IMR-90 (cell line): Measurements from ENCODE around the gene EXOSC1. TPM values are rescaled to one million over a fixed set of nuclear protein-coding genes. Genes with fewer than 3 reads are reported as not detected.

Experiments
- ATAC-seq: fragments of 200-7000 bp; cut with Tn5 transposase; 2 replicates; pipeline ENCODE4 v1.9.1; 2020; ENCODE audit warnings: low read depth, mild to moderate bottlenecking, moderate library complexity
- BruUV-seq: library from RNA; stranded (reverse); fragments of 400-500 nt; replicated peaks from 2 replicates; lab custom pipeline; 2021; lab: Mats Ljungman, UMichigan
- CTCF ChIA-PET: fragments of 300-600 bp; formaldehyde crosslinking; extraction: SDS; loops from one replicate; lab custom pipeline; 2021; ENCODE audit warnings: antibody characterized with exemption; lab: Yijun Ruan, JAX
- POLR2A ChIA-PET: fragments of 300-600 bp; sonication (Branson Sonifier 250); formaldehyde crosslinking; loops from one replicate; lab custom pipeline; 2022; ENCODE audit warnings: antibody characterized with exemption; ENCODE audit not compliant: unreplicated experiment; lab: Charles Lee
- DNase-seq: peaks from one replicate; pipeline ENCODE4 v3.0.0; 2013
- H2AFZ ChIP-seq: replicated peaks from 2 replicates; pipeline ENCODE3; 2013; ENCODE audit warnings: low read length, mild to moderate bottlenecking; ENCODE audit not compliant: poor library complexity
- H2AK5ac ChIP-seq: 2 replicates; pipeline ENCODE4 v1.6.1; 2013; ENCODE audit warnings: low read depth, low read length, inconsistent platforms
- H2AK9ac ChIP-seq: replicated peaks from 2 replicates; pipeline ENCODE3; 2013; ENCODE audit warnings: mild to moderate bottlenecking, low read depth, low read length, moderate library complexity; ENCODE audit not compliant: poor library complexity
- H2BK120ac ChIP-seq: 2 replicates; pipeline ENCODE4 v1.6.1; 2013; ENCODE audit warnings: low read depth, low read length, inconsistent platforms
- H2BK15ac ChIP-seq: 3 replicates; pipeline ENCODE4 v1.6.1; 2013; ENCODE audit warnings: low read depth, low read length, inconsistent platforms
- H2BK20ac ChIP-seq: 2 replicates; pipeline ENCODE4 v1.6.1; 2013; ENCODE audit warnings: low read depth, mild to moderate bottlenecking, inconsistent platforms, low read length, moderate library complexity
- H2BK5ac ChIP-seq: 2 replicates; pipeline ENCODE4 v1.6.1; 2013; ENCODE audit warnings: mild to moderate bottlenecking, low read depth, low read length, inconsistent platforms; ENCODE audit not compliant: poor library complexity, severe bottlenecking
- H3K14ac ChIP-seq: replicated peaks from 2 replicates; pipeline ENCODE4 v1.6.1; 2013; ENCODE audit warnings: low read depth, low read length, inconsistent platforms
- H3K18ac ChIP-seq: 2 replicates; pipeline ENCODE4 v1.6.1; 2013; ENCODE audit warnings: low read depth, low read length, control low read depth
- H3K23ac ChIP-seq: 2 replicates; pipeline ENCODE4 v1.6.1; 2013; ENCODE audit warnings: low read depth, low read length, inconsistent platforms
- H3K27ac ChIP-seq: 2 replicates; pipeline ENCODE4 v1.5.1; 2013; ENCODE audit warnings: mild to moderate bottlenecking, control low read depth, low read length; ENCODE audit not compliant: insufficient read depth
- H3K27me3 ChIP-seq: 2 replicates; pipeline ENCODE4 v1.6.1; 2013; ENCODE audit warnings: low read length; ENCODE audit not compliant: control insufficient read depth, insufficient read depth
- H3K36me3 ChIP-seq: 2 replicates; pipeline ENCODE4 v1.6.1; 2013; ENCODE audit warnings: low read length, mixed read lengths; ENCODE audit not compliant: control insufficient read depth, insufficient read depth
- H3K4ac ChIP-seq: 2 replicates; pipeline ENCODE4 v1.6.1; 2013; ENCODE audit warnings: low read depth, low read length, inconsistent platforms
- H3K4me1 ChIP-seq: 2 replicates; pipeline ENCODE4 v1.6.1; 2013; ENCODE audit warnings: low read length, mixed read lengths; ENCODE audit not compliant: control insufficient read depth, insufficient read depth
- H3K4me2 ChIP-seq: 2 replicates; pipeline ENCODE4 v1.6.1; 2013; ENCODE audit warnings: low read depth, mild to moderate bottlenecking, control low read depth, low read length, moderate library complexity
- H3K4me3 ChIP-seq: 2 replicates; pipeline ENCODE4 v1.5.1; 2013; ENCODE audit warnings: low read depth, mild to moderate bottlenecking, control low read depth, low read length, moderate library complexity; ENCODE audit not compliant: insufficient read depth
- H3K56ac ChIP-seq: 2 replicates; pipeline ENCODE4 v1.6.1; 2013; ENCODE audit warnings: low read length, inconsistent platforms; ENCODE audit not compliant: insufficient read depth; ENCODE audit errors: extremely low read depth
- H3K79me1 ChIP-seq, 2 experiments: 2 replicates each; pipeline ENCODE4 v1.6.1; 2013; ENCODE audit warnings: low read length in 2 of 2, inconsistent platforms in 1 of 2, low read depth in 1 of 2
- H3K9ac ChIP-seq: 2 replicates; pipeline ENCODE4 v1.6.1; 2013; ENCODE audit warnings: low read depth, low read length, control low read depth
- H3K9me1 ChIP-seq: 2 replicates; pipeline ENCODE4 v1.6.1; 2013; ENCODE audit warnings: low read length, inconsistent platforms; ENCODE audit not compliant: insufficient read depth
- H3K9me3 ChIP-seq: 2 replicates; pipeline ENCODE4 v1.6.1; 2013; ENCODE audit warnings: low read length; ENCODE audit not compliant: control insufficient read depth, insufficient read depth
- H4K20me1 ChIP-seq: 2 replicates; pipeline ENCODE4 v1.6.1; 2013; ENCODE audit warnings: low read length, inconsistent platforms; ENCODE audit not compliant: insufficient read depth
- H4K5ac ChIP-seq: 2 replicates; pipeline ENCODE4 v1.6.1; 2013; ENCODE audit warnings: mild to moderate bottlenecking, low read depth, low read length, control low read depth
- H4K8ac ChIP-seq, 2 experiments: 2 replicates each; pipeline ENCODE4 v1.6.1; 2013; ENCODE audit warnings: low read depth in 2 of 2, low read length in 2 of 2, control low read depth in 1 of 2, inconsistent platforms in 1 of 2
- H4K91ac ChIP-seq: 2 replicates; pipeline ENCODE4 v1.6.1; 2013; ENCODE audit warnings: low read depth, low read length, inconsistent platforms; ENCODE audit not compliant: insufficient read depth
- CEBPB ChIP-seq: IDR thresholded peaks from 2 replicates; pipeline ENCODE4 v1.6.1; 2012; ENCODE audit warnings: low read depth, low read length, improper control_type of control experiment
- CTCF ChIP-seq: conservative IDR thresholded peaks from 2 replicates; pipeline ENCODE4 v1.5.1; 2012; ENCODE audit warnings: mild to moderate bottlenecking, low read depth, low read length, improper control_type of control experiment
- ELK1 ChIP-seq: fragments of 150-350 bp; IDR thresholded peaks from 2 replicates; pipeline ENCODE4 v1.6.1; 2016; ENCODE audit warnings: low read depth, mild to moderate bottlenecking, low read length, moderate library complexity, borderline replicate concordance
- MXI1 ChIP-seq: IDR thresholded peaks from 2 replicates; pipeline ENCODE4 v1.6.1; 2012; ENCODE audit warnings: low read depth, mild to moderate bottlenecking, low read length, moderate library complexity, borderline replicate concordance
- NFE2L2 ChIP-seq: fragments of 150-350 bp; IDR thresholded peaks from 2 replicates; pipeline ENCODE4 v1.6.1; 2016; ENCODE audit warnings: low read depth, mild to moderate bottlenecking, low read length
- POLR2A ChIP-seq: IDR thresholded peaks from 2 replicates; pipeline ENCODE4 v1.6.1; 2012; ENCODE audit warnings: mild to moderate bottlenecking, low read depth, low read length
- RAD21 ChIP-seq: IDR thresholded peaks from 2 replicates; pipeline ENCODE4 v1.6.1; 2012; ENCODE audit warnings: low read length, improper control_type of control experiment
- RCOR1 ChIP-seq: IDR thresholded peaks from 2 replicates; pipeline ENCODE4 v1.6.1; 2012; ENCODE audit warnings: mild to moderate bottlenecking, low read length, improper control_type of control experiment; ENCODE audit not compliant: insufficient replicate concordance
- RFX5 ChIP-seq: IDR thresholded peaks from 2 replicates; pipeline ENCODE4 v1.8.0; 2012; ENCODE audit warnings: low read depth, mild to moderate bottlenecking, low read length, moderate library complexity
- SMC3 ChIP-seq: fragments of 150-350 bp; IDR thresholded peaks from 2 replicates; pipeline ENCODE4 v1.6.1; 2016; ENCODE audit warnings: low read depth, mild to moderate bottlenecking, antibody characterized with exemption, low read length, moderate library complexity
- WGBS, 2 experiments: methylation state at CpG; one replicate each; pipeline versions ENCODE4 v1.1.5 to v1.1.7; 2013; ENCODE audit warnings: missing lambda C conversion rate in 2 of 2; ENCODE audit not compliant: insufficient read length in 1 of 2; ENCODE audit errors: extremely low coverage in 2 of 2; 5-methylcytosine and 5-hydroxymethylcytosine counted together
- dilution Hi-C: fragments of 300-500 bp; cut with HindIII; formaldehyde crosslinking; loops from one replicate; pipeline ENCODE4 v1.14.3; 2018; ENCODE audit warnings: low sequenced_read_pairs; ENCODE audit not compliant: unreplicated experiment
- in situ Hi-C: fragments of 300-500 bp; cut with MboI; formaldehyde crosslinking; loops from 3 replicates; pipeline ENCODE4 v1.14.3; 2019; ENCODE audit warnings: low sequenced_read_pairs, inconsistent platforms, mixed read lengths
- intact Hi-C: fragments of 100-400 bp; cut with micrococcal nuclease; formaldehyde crosslinking; loops from 2 replicates; pipeline ENCODE4 v1.10.0; 2022
- polyA plus RNA-seq, 3 experiments: library from polyadenylated mRNA; depleted of rRNA; stranded (reverse); fragments of >200 nt; gene quantifications; 2 replicates each; pipeline ENCODE4 v1.2.3, GENCODE V29; 2012; ENCODE audit warnings: low replicate concordance in 1 of 3
- total RNA-seq: library from RNA; depleted of rRNA; stranded (reverse); fragments of >200 nt; gene quantifications from 2 replicates; pipeline ENCODE4 v1.2.3, GENCODE V29; 2012
- TF ChIP-seq, protein P1 (sequence below): fragments of 150-350 bp; IDR thresholded peaks from 2 replicates; pipeline ENCODE4 v1.6.1; 2017; ENCODE audit warnings: mild to moderate bottlenecking, antibody characterized with exemption, low read length, low read depth

Gene EXOSC1
- total and polyA plus RNA-seq, 2 of the 4 experiments (the other 2 are of a cell fraction) = 49.7 to 51.6 TPM

- ATAC-seq = peak; percentile 95
- H3K9ac ChIP-seq = no peak overlapping the region
Measured at GRCh38 chr10:97475936-97476594, 30.3 kb upstream of the EXOSC1 start.

More at GRCh38 chr10:97475936-97476594, 30.3 kb upstream of the EXOSC1 start:
- Histone ChIP-seq H4K5ac (no peak overlapping the region), H2BK120ac (no peak overlapping the region), H3K27ac (no peak overlapping the region), H2AK9ac (no peak overlapping the region), H3K14ac (no peak overlapping the region), H3K9me1 (peaks cover 8% of the 10 kb centered on the region), H3K23ac (no peak overlapping the region), H3K4me1 (peaks cover 4% of the 10 kb centered on the region), H2BK15ac (no peak overlapping the region), H3K18ac (no peak overlapping the region), H3K4me2 (0 out of 2 replicates have a peak overlapping the region, but pooled peaks have one; percentile 8), H3K56ac (no peak overlapping the region), H4K20me1 (peaks cover 14% of the 10 kb centered on the region), H3K27me3 (no peaks in the 10 kb centered on the region), H3K4me3 (no peak overlapping the region), H3K4ac (no peak overlapping the region), H3K36me3 (peaks cover 47% of the 10 kb centered on the region), H2BK5ac (peak overlapping the region; percentile 37), H2AK5ac (no peak overlapping the region), H3K9me3 (no peaks in the 10 kb centered on the region), H2BK20ac (no peak overlapping the region), H4K8ac (no peak overlapping the region; a peak in 1 of 4 replicates), H2AFZ (no peak overlapping the region), H4K91ac (no peak overlapping the region), H3K79me1 (peaks cover 35 to 36% of the 10 kb centered on the region in 2 experiments)
- no CpG with 5 or more reads among the region's 2 CpGs for WGBS, 2 experiments
- intact Hi-C loops = no loop called here
- in situ Hi-C loops = no loop called here
- no TSS peak for BruUV-seq
- dilution Hi-C loops = no loop called here
- ChIA-PET POLR2A (no interaction called here), CTCF (no interaction called here)
- peak; percentile 85 for DNase-seq
- TF ChIP-seq CEBPB (peak; percentile 90), SMC3 (peak; percentile 11; the same call in 1 of the 2 replicates), CTCF (no peak), RAD21 (0 out of 2 replicates have a peak, but pooled peaks have one; percentile 7), POLR2A (no peak), ELK1 (no peak), NFE2L2 (no peak), RFX5 (no peak), RCOR1 (no peak), MXI1 (peak; percentile 57; the same call in 1 of the 2 replicates)
- TF ChIP-seq, protein P1, sequence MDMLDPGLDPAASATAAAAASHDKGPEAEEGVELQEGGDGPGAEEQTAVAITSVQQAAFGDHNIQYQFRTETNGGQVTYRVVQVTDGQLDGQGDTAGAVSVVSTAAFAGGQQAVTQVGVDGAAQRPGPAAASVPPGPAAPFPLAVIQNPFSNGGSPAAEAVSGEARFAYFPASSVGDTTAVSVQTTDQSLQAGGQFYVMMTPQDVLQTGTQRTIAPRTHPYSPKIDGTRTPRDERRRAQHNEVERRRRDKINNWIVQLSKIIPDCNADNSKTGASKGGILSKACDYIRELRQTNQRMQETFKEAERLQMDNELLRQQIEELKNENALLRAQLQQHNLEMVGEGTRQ = no peak
